Left cardiac atrium (tissue), 4 donors: ENCODE measurements around the gene CAPN13. TPM values are rescaled to one million over a fixed set of nuclear protein-coding genes. Genes with fewer than 3 reads are reported as not detected.

Source experiments
- ATAC-seq, 2 donors: fragments of 200-7000 bp; cut with Tn5 transposase; one replicate each; pipeline ENCODE4 v1.9.1; 2020; ENCODE audit warnings: mild to moderate bottlenecking in 2 of 2, moderate library complexity in 2 of 2
- DNase-seq: peaks from one replicate; pipeline ENCODE4 v3.0.0-alpha.2; 2020
- intact Hi-C, 2 donors: fragments of 100-400 bp; cut with DNase I; formaldehyde crosslinking; loops; one replicate each; pipeline versions ENCODE4 v1.14.1 to v1.15.1; 2022 to 2023
- long read RNA-seq: library from polyadenylated mRNA; unstranded; transcript quantifications from one replicate; pipeline ENCODE4 v2.0.0, GENCODE V29; 2021
- total RNA-seq, 2 donors: library from RNA; stranded (reverse); fragmentation: NEBNext Ultra II Directional; extraction: Animal tissue kit (Norgen Biotek cat#: 25700); gene quantifications; one replicate each; pipeline ENCODE4 v1.2.1, GENCODE V29; 2021
- donor health status: DM: no; HTN: yes; CAD: no.
- donor health status: DM: no; HTN: yes; CAD: no; lungs with severe emphysema.
- donor health status: DM: yes; HTN: yes; CAD: no.
- donor health status: Dilated cardiomyopathy.

The CAPN13 gene, protein sequence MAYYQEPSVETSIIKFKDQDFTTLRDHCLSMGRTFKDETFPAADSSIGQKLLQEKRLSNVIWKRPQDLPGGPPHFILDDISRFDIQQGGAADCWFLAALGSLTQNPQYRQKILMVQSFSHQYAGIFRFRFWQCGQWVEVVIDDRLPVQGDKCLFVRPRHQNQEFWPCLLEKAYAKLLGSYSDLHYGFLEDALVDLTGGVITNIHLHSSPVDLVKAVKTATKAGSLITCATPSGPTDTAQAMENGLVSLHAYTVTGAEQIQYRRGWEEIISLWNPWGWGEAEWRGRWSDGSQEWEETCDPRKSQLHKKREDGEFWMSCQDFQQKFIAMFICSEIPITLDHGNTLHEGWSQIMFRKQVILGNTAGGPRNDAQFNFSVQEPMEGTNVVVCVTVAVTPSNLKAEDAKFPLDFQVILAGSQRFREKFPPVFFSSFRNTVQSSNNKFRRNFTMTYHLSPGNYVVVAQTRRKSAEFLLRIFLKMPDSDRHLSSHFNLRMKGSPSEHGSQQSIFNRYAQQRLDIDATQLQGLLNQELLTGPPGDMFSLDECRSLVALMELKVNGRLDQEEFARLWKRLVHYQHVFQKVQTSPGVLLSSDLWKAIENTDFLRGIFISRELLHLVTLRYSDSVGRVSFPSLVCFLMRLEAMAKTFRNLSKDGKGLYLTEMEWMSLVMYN
- total RNA-seq, result not detected
- long read RNA-seq, result 0 reads

- no peak for ATAC-seq
- intact Hi-C loops, result no loop called here
- DNase-seq, result no peak
These were observed at the start of gene CAPN13 for GRCh38 chr2:30807249-30807648. Gene CAPN13 (minus strand): TSS chr2:30807446. CDS start chr2:30787325, 20,121 bp downstream.

- no peak for DNase-seq
- intact Hi-C loops, result no loop called here
- no peak for ATAC-seq
These were observed 40.6 kb upstream of the CAPN13 start for GRCh38 chr2:30847841-30848240.

GRCh38 chr2:30847329-30847728 is 40.1 kb upstream of the CAPN13 start:
- no peak for DNase-seq
- ATAC-seq, result no peak
- intact Hi-C loops, result no loop called here

DNA sequence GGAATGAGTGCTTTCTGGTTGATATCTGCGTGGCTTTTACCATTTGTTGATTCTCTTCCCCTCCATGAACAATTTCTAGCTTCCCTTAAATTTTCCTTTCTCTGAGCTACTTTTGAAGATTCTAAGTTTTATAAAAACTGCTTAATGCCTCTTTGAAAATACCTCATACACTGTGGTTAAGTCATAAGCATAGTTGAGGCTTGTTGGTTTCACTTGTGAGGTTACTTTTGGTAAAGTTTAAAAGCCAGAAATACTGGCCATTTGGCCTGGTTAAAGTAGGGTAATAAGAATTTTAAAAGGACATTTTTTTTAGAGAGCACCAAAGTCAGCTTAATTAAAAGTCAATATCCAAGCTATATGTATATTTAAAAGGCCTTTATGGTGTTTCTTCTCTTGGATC is 21.3 kb upstream of the CAPN13 start:
- no peak for ATAC-seq
- no peak for DNase-seq
- intact Hi-C loops, result no loop called here

GRCh38 chr2:30826916-30827315 is 19.7 kb upstream of the CAPN13 start:
- intact Hi-C loops, result no loop called here
- DNase-seq (no peak), ATAC-seq (no peak)

DNA sequence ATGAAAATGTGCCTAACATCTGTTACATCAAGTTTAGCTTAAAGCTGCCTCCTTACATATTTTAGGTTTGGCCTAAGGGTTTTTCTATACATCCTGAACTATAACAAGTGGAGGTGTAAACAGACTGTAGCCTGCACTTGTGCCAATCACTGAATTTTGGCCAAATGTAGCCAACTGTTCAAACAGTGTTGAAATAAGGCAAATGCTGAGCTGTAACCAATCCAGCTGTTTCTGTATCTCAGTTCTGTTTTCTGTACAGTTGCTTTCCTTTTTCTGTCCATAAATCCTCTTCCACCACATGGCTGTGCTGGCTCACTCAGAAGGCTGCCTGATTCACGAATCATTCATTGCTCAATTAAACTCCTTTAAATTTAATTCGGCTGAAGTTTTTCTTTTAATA is 19.2 kb upstream of the CAPN13 start:
- intact Hi-C loops, result no loop called here
- ATAC-seq (no peak), DNase-seq (no peak)

- DNase-seq (no peak), ATAC-seq (peak; percentile 58 to 77)
- intact Hi-C loops, result no loop called here
These were observed 16.2 kb upstream of the CAPN13 start for GRCh38 chr2:30823452-30823851.

- DNase-seq (no peak), ATAC-seq (peak in 1 of 2 donors; percentile 53)
- intact Hi-C loops, result no loop called here
These were observed 14.7 kb upstream of the CAPN13 start for GRCh38 chr2:30821960-30822359.

- ATAC-seq (no peak), DNase-seq (no peak)
- intact Hi-C loops, result no loop called here
These were observed 13.3 kb upstream of the CAPN13 start for GRCh38 chr2:30820381-30821055.

DNA sequence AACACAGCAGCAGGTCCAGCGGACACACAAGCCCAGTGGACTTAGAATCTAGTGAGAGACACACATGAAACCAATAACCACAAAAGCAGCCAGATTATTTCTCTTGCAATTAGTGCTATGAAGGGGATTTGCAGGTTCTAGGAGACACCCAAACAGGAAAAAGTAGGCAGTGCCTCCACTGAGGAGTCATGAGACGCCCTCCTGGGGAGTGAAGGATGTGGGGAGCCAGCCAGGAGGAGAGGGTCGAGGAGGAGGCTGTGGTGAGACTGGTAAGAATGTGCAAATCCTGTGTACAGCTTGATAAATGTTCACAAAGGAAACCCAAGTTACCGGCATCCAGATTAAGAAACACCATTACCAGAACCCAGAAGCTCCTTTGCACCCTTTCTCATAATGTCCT is 2.7 kb upstream of the CAPN13 start:
- no peak for DNase-seq
- intact Hi-C loops, result no loop called here
- ATAC-seq, result no peak

DNA sequence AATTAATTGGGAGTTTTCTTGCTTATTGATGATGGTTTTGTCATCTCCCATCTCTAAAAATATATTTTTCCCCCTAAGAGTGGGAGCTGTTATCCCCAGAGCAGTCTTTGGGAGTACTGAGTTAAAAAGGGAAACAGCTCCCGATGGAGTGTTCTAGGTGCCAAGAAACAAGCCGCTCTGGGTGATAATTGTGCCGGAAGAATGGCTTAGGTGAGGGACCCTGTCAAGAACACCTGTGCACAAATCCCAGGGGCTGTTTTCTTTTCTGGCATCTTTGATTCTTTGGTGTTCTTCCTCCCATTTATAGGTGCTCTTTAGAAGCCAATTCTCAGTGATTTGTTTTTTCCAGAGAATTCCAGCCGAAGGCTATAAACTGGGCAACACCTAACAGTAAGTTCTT is 1.4 kb upstream of the CAPN13 start:
- ATAC-seq, result no peak
- intact Hi-C loops, result no loop called here

GRCh38 chr2:30803281-30803680 is 4.0 kb downstream of the CAPN13 start:
- ATAC-seq (peak in 1 of 2 donors; percentile 30), DNase-seq (no peak)
- intact Hi-C loops, result no loop called here

More for the DNA sequence above, 1.4 kb upstream of the CAPN13 start:
- no peak for DNase-seq

- no peak for DNase-seq
- no peak for ATAC-seq
- intact Hi-C loops, result no loop called here
These were observed 4.6 kb downstream of the CAPN13 start for GRCh38 chr2:30802611-30803010.

GRCh38 chr2:30801821-30802455 is 5.3 kb downstream of the CAPN13 start:
- intact Hi-C loops, result no loop called here
- DNase-seq, result no peak
- ATAC-seq, result no peak

GRCh38 chr2:30800159-30800558 is 7.1 kb downstream of the CAPN13 start:
- DNase-seq (no peak), ATAC-seq (no peak)
- intact Hi-C loops, result no loop called here

DNA sequence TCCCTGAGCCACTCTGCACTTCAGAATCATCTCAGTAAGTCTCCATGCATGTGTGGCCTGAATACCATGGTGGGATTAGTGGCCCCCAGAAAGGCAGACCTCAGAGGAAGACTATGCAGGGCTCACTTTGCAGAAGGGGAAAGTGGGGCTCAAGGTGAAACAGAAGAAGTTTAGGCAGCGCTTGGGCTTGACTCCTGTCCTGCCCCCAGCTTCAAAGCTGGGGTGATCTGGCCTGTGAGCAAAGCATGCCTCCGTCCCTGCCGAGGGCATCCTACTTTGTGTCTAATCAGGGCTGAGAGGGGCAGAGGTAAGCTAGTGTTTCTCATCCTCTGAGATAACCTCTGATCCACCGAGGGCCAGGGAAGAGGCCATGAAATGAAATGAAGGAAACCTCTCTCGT is 7.9 kb downstream of the CAPN13 start:
- intact Hi-C loops, result no loop called here
- no peak for ATAC-seq
- DNase-seq, result no peak

DNA sequence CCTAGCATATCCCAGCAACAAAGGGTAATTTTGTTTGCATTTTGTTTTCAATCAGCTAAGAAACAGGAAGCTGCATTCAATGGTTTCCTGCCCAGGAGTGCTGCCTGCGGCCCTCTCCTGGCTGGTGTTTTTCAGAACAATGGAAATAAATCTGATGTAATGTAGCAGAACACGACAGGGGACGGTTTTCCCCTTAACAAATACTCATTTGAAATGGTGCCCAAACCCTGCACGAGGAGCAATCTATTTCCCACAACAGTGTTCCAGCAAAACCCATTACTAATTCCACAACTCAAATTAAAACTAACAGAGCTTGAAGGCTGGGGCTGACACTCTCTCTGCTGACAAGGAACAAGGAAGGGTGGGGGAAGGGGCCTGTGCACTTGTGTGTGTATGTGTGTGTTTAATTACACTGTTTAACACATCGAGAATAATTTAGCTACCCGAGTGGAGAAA is 8.7 kb downstream of the CAPN13 start:
- DNase-seq, result no peak
- ATAC-seq, result no peak
- intact Hi-C loops, result no loop called here

- DNase-seq, result no peak
- intact Hi-C loops, result no loop called here
These were observed 9.7 kb downstream of the CAPN13 start for GRCh38 chr2:30797381-30798015.

DNA sequence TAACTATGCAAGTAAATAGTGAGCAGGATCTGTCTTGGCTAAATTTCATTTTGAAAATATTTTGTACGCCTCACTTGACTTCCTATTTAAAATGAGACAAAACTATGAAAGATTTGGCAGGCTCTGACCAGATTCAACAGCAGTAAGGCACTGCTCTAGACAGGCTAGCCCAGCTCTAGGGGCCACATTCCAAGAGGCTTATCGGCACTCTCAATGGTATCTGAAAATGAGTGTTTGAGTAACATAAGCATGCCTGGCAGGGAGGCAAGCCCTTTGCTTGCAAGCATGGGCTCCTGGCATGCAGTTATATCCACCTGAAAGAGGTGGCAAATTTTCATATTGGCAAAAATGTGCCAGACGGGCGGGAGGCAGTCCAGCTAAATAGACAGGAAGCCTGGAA is 10.5 kb downstream of the CAPN13 start:
- DNase-seq (no peak), ATAC-seq (peak; percentile 80 to 86)
- intact Hi-C loops, result no loop called here

More at GRCh38 chr2:30797381-30798015, 9.7 kb downstream of the CAPN13 start:
- no peak for ATAC-seq
